OCI-LY3 (cell line): ENCODE results near the gene TM9SF2.
"Not testable (repeated sequence)": the region's sequence is repeated elsewhere in the genome, so short reads cannot be mapped to it uniquely, and the experiment has no call there.

Source experiments
- H2AFZ ChIP-seq: fragments of 200-600, 300-600 bp; shearing (Covaris generic); 2 replicates; pipeline ENCODE4 v1.6.0; 2014; ENCODE audit warnings: antibody characterized with exemption, low read depth, low read length
- H3K27ac ChIP-seq: fragments of 200-600, 300-600 bp; sonication (generic); 2 replicates; pipeline ENCODE4 v1.5.1; 2014; ENCODE audit warnings: mild to moderate bottlenecking, low read length, moderate library complexity, mixed read lengths
- H3K27me3 ChIP-seq: fragments of 200-600, 300-600 bp; sonication (generic); 2 replicates; pipeline ENCODE4 v1.6.1; 2014; ENCODE audit warnings: low read depth, low read length, mixed read lengths
- H3K36me3 ChIP-seq: fragments of 200-600, 300-600 bp; sonication (generic); replicated peaks from 2 replicates; pipeline ENCODE3; 2014; ENCODE audit warnings: low read depth, low read length, mixed read lengths
- H3K4me1 ChIP-seq: fragments of 300-600, 200-600 bp; sonication (generic); 2 replicates; pipeline ENCODE4 v1.6.1; 2014; ENCODE audit warnings: low read length, mixed read lengths
- H3K4me2 ChIP-seq: fragments of 200-600, 300-600 bp; sonication (generic); 2 replicates; pipeline ENCODE4 v1.6.1; 2014; ENCODE audit warnings: low read length, mixed read lengths
- H3K4me3 ChIP-seq: fragments of 300-600, 200-600 bp; sonication (generic); 2 replicates; pipeline ENCODE4 v1.5.1; 2014; ENCODE audit warnings: antibody characterized with exemption, mild to moderate bottlenecking, low read length, moderate library complexity
- H3K79me2 ChIP-seq: fragments of 300-600, 200-600 bp; shearing (Covaris generic); 2 replicates; pipeline ENCODE4 v1.6.1; 2014; ENCODE audit warnings: mild to moderate bottlenecking, low read length, mixed read lengths
- H3K9ac ChIP-seq: fragments of 300-600, 200-600 bp; shearing (Covaris generic); 2 replicates; pipeline ENCODE4 v1.6.0; 2014; ENCODE audit warnings: mild to moderate bottlenecking, low read length, moderate library complexity
- H3K9me3 ChIP-seq: fragments of 200-600, 300-600 bp; shearing (Covaris generic); 2 replicates; pipeline ENCODE4 v1.6.1; 2014; ENCODE audit warnings: low read length, mixed read lengths; ENCODE audit not compliant: insufficient read depth
- H4K20me1 ChIP-seq: fragments of 200-600, 300-600 bp; sonication (generic); 2 replicates; pipeline ENCODE4 v1.6.1; 2016; ENCODE audit warnings: low read length, mixed read lengths; ENCODE audit not compliant: insufficient read depth
- EZH2phosphoT487 ChIP-seq: fragments of 200-600 bp; shearing (Covaris generic); IDR thresholded peaks from 2 replicates; pipeline ENCODE4 v1.6.1; 2018; ENCODE audit warnings: antibody characterized with exemption, mixed run types, low read depth
- TF ChIP-seq, protein P1 (sequence below): fragments of 200-600, 300-600 bp; sonication (generic); IDR thresholded peaks from 2 replicates; pipeline ENCODE4 v1.5.1; 2014; ENCODE audit warnings: antibody characterized with exemption, low read length, low read depth

The TM9SF2 gene, protein sequence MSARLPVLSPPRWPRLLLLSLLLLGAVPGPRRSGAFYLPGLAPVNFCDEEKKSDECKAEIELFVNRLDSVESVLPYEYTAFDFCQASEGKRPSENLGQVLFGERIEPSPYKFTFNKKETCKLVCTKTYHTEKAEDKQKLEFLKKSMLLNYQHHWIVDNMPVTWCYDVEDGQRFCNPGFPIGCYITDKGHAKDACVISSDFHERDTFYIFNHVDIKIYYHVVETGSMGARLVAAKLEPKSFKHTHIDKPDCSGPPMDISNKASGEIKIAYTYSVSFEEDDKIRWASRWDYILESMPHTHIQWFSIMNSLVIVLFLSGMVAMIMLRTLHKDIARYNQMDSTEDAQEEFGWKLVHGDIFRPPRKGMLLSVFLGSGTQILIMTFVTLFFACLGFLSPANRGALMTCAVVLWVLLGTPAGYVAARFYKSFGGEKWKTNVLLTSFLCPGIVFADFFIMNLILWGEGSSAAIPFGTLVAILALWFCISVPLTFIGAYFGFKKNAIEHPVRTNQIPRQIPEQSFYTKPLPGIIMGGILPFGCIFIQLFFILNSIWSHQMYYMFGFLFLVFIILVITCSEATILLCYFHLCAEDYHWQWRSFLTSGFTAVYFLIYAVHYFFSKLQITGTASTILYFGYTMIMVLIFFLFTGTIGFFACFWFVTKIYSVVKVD

DNA sequence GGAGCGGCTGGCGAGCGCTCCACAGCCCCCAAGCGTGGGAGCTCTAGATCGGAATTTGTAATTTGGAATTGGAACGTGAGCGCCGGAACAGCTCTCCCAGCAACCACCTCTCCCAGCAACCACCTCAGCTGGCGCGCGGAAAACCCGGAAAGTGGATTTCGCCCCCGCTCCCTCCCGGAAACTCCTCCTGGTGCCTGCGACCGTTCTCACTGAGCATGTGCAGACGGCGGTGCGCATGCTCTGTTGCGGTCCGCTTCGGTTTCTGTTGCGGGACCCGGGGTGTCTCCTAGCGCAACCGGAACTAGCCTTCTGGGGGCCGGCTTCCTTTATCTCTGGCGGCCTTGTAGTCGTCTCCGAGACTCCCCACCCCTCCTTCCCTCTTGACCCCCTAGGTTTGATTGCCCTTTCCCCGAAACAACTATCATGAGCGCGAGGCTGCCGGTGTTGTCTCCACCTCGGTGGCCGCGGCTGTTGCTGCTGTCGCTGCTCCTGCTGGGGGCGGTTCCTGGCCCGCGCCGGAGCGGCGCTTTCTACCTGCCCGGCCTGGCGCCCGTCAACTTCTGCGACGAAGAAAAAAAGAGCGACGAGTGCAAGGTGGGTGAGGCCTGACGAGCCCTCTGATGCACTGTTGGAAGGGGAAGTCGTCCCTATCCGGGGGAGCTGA lies at the start of gene TM9SF2:
Gene TM9SF2 (plus strand): TSS at position 289 of the 664 bp plus-strand sequence. CDS start 135 bp downstream, at position 424.
- Histone ChIP-seq H3K4me2 (peak within 1 kb of the TSS; percentile 94), H3K27ac (peak within 1 kb of the TSS; percentile 75), H3K4me1 (peaks cover 70% of the 10 kb centered on the region), H3K79me2 (peaks cover 56% of the 10 kb centered on the region), H3K36me3 (no peaks in the 10 kb centered on the region), H3K27me3 (no peaks in the 10 kb centered on the region), H4K20me1 (peaks cover 4% of the 10 kb centered on the region), H3K9me3 (no peaks in the 10 kb centered on the region), H2AFZ (peak within 1 kb of the TSS; percentile 90), H3K4me3 (peak within 1 kb of the TSS; percentile 93), H3K9ac (peak within 1 kb of the TSS; percentile 93)
- no peak for TF ChIP-seq EZH2phosphoT487
- TF ChIP-seq, protein P1, sequence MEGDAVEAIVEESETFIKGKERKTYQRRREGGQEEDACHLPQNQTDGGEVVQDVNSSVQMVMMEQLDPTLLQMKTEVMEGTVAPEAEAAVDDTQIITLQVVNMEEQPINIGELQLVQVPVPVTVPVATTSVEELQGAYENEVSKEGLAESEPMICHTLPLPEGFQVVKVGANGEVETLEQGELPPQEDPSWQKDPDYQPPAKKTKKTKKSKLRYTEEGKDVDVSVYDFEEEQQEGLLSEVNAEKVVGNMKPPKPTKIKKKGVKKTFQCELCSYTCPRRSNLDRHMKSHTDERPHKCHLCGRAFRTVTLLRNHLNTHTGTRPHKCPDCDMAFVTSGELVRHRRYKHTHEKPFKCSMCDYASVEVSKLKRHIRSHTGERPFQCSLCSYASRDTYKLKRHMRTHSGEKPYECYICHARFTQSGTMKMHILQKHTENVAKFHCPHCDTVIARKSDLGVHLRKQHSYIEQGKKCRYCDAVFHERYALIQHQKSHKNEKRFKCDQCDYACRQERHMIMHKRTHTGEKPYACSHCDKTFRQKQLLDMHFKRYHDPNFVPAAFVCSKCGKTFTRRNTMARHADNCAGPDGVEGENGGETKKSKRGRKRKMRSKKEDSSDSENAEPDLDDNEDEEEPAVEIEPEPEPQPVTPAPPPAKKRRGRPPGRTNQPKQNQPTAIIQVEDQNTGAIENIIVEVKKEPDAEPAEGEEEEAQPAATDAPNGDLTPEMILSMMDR = no peak

DNA sequence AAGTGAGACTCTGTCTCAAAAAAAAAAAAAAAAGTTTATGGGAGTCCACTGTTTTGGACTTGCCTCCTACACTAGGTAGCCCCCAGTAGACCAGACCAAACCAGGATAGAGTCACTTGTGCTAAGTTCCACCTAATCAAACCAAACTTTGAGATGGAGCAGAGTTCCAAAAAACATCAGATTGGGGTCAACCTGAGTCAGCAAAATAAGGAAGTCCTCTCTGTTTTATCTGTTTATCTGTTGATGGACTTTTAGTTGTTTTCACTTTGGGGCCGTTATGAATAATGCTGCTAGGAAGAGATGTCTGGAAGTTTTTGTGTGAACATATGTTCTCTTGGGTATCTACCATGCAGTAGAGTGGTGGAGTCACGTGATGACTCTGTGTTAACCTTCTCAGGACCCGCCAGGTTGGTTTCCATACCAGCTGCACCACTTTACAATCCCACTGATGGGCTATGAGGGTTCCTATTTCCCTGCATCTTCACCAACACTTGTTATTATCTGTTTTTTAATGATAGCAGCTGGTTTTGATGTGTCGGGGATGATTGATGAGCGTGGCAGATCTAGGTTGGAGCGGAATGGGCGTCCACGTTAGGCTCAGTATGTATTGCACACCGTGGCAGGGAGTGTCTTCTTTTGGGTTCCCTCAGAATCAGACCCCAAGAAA lies 46.6 kb upstream of the TM9SF2 start:
- Histone ChIP-seq H3K27ac (no peak overlapping the region), H4K20me1 (no peaks in the 10 kb centered on the region), H3K27me3 (0 out of 2 replicates have a peak, but pooled peaks cover 7% of the 10 kb centered on the region), H3K79me2 (no peaks in the 10 kb centered on the region), H3K9me3 (peaks cover 4% of the 10 kb centered on the region; the same call in 1 of the 2 replicates), H3K36me3 (no peaks in the 10 kb centered on the region), H3K4me2 (no peak overlapping the region), H3K9ac (no peak overlapping the region), H2AFZ (no peak overlapping the region), H3K4me1 (peaks cover 19% of the 10 kb centered on the region), H3K4me3 (no peak overlapping the region)
- no peak for TF ChIP-seq EZH2phosphoT487
- TF ChIP-seq, protein P1 = no peak

DNA sequence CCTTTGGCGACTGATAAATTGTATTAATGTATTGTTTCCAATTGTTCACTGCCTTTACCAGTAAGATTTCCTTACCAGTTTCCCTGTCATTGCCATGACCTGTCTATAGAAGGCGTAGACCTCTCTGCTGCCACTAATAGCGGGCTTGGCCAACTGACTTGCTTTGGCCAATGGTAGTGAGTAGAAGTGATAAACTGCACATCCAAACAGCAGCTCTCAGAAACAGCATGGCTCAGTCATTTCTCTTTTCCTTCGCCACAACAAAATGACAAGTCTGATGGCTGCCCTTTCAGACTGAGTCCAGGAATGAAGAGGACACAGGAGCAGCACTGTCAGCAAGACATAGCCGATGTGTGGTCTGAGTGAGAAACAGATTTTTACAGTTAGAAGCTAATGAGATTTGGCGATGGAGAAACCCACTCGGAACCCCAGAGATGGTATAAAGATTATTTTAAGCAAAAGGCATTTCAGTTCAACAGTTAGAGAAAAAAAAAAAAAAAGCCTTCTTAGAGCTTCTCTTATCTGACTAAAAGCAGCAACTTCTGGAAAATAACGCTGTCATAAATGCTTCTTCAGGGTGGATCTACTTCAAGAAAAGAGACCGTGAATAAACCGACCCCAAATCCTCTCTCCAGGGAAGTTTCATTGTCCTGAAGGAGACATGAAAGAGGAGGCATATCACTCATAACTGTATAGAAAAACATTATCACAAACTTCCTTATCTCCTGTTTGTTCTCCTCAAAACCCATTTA lies 42.0 kb upstream of the TM9SF2 start:
- H3K4me1 ChIP-seq = peaks cover 10% of the 10 kb centered on the region; the same call in 1 of the 2 replicates
- H3K9ac ChIP-seq = no peak overlapping the region
- no peaks in the 10 kb centered on the region for H3K27me3 ChIP-seq
- no peak overlapping the region for H3K27ac ChIP-seq
- H2AFZ ChIP-seq = no peak overlapping the region
- H3K4me3 ChIP-seq = no peak overlapping the region
- TF ChIP-seq, protein P1 = no peak
- no peak for TF ChIP-seq EZH2phosphoT487
- no peak overlapping the region for H3K4me2 ChIP-seq
- peaks cover 4% of the 10 kb centered on the region; the same call in 1 of the 2 replicates for H3K9me3 ChIP-seq
- no peaks in the 10 kb centered on the region for H3K79me2 ChIP-seq
- no peaks in the 10 kb centered on the region for H3K36me3 ChIP-seq
- no peaks in the 10 kb centered on the region for H4K20me1 ChIP-seq

DNA sequence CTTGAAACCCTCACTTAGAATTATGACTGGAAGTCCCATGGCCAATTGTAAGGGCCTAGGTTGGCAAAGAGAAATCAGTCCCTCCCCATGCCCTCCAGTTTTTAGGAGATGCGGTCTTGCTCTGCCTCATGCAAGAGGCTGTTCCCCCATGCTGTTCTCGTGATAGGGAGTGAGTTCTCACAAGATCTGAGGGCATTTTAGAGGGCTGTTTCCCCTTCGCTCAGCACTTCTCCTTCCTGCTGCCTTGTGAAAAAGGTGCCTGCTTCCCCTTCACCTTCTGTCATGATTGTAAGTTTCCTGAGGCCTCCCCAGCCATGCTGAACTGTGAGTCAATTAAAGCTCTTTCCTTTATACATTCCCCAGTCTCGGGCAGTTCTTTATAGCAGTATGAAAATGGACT lies 40.5 kb upstream of the TM9SF2 start:
- H2AFZ ChIP-seq = 0 out of 2 replicates have a peak overlapping the region, but pooled peaks have one; percentile 36
- not testable (repeated sequence) for H3K79me2 ChIP-seq, H3K4me2 ChIP-seq, H3K27me3 ChIP-seq, H3K36me3 ChIP-seq, H3K9ac ChIP-seq, H3K27ac ChIP-seq, H4K20me1 ChIP-seq, H3K9me3 ChIP-seq, H3K4me3 ChIP-seq
- H3K4me1 ChIP-seq = peaks cover 18% of the 10 kb centered on the region
